ENCODE measurements around the gene IL24.
A peak's percentile ranks its signal among the peaks of the same experiment; 100 is the strongest.
"Not testable (repeated sequence)": the region's sequence is repeated elsewhere in the genome, so short reads cannot be mapped to it uniquely, and the experiment has no call there.

Gene IL24

GRCh38 chr1:206897175-206897574 is at the start of gene IL24:
TSS of gene IL24 (plus strand) at chr1:206897443. CDS start at chr1:206897833, 390 bp downstream.
- DNase-seq: no peak

- no peak for DNase-seq
These were observed 49.3 kb upstream of the IL24 start for GRCh38 chr1:206847946-206848345.

GRCh38 chr1:206850401-206850800 is 46.8 kb upstream of the IL24 start:
- DNase-seq: no peak

GRCh38 chr1:206851341-206852010 is 45.8 kb upstream of the IL24 start:
- no peak for DNase-seq

GRCh38 chr1:206852662-206853061 is 44.6 kb upstream of the IL24 start:
- DNase-seq: not testable (repeated sequence)

- DNase-seq: not testable (repeated sequence)
These were observed 43.5 kb upstream of the IL24 start for GRCh38 chr1:206853696-206854095.

- DNase-seq: no peak
These were observed 42.7 kb upstream of the IL24 start for GRCh38 chr1:206854401-206855129.

GRCh38 chr1:206855859-206856258 is 41.4 kb upstream of the IL24 start:
- no peak for DNase-seq

GRCh38 chr1:206856674-206857464 is 40.4 kb upstream of the IL24 start:
- DNase-seq: no peak

- no peak for DNase-seq
These were observed 38.1 kb upstream of the IL24 start for GRCh38 chr1:206859082-206859521.

- DNase-seq: no peak
These were observed 37.1 kb upstream of the IL24 start for GRCh38 chr1:206860165-206860564.

GRCh38 chr1:206863266-206863665 is 34.0 kb upstream of the IL24 start:
- no peak for DNase-seq

- DNase-seq: peak; percentile 52 to 60
These were observed 32.1 kb upstream of the IL24 start, which contains the start of gene IL20 for GRCh38 chr1:206864939-206865671. TSS of gene IL20 (plus strand) at chr1:206865623. CDS start at chr1:206865853, 230 bp downstream.

- no peak for DNase-seq
These were observed 31.2 kb upstream of the IL24 start for GRCh38 chr1:206866062-206866461.

- no peak for DNase-seq
These were observed 30.0 kb upstream of the IL24 start for GRCh38 chr1:206867239-206867638.

GRCh38 chr1:206867716-206868115 is 29.5 kb upstream of the IL24 start:
- no peak for DNase-seq

- DNase-seq: no peak
These were observed 29.0 kb upstream of the IL24 start for GRCh38 chr1:206868264-206868663.

GRCh38 chr1:206872139-206872538 is 25.1 kb upstream of the IL24 start:
- no peak for DNase-seq

GRCh38 chr1:206873603-206874188 is 23.5 kb upstream of the IL24 start:
- no peak for DNase-seq

- DNase-seq: no peak
These were observed 21.4 kb upstream of the IL24 start for GRCh38 chr1:206875752-206876377.

GRCh38 chr1:206878456-206878855 is 18.8 kb upstream of the IL24 start:
- no peak for DNase-seq

- no peak for DNase-seq
These were observed 16.9 kb upstream of the IL24 start for GRCh38 chr1:206880314-206880713.
